Esophagus muscularis mucosa (tissue), 3 donors: ENCODE results near the gene TNK2.

Source experiments
- POLR2A ChIP-seq: fragments of 450-650 bp; IDR thresholded peaks from one replicate; pipeline ENCODE4 v1.6.1; 2017; ENCODE audit warnings: antibody characterized with exemption, moderate library complexity, mild to moderate bottlenecking, low read depth
- TF ChIP-seq, protein P1 (sequence below), 3 experiments: fragments of 200-600 bp in 2 of 3; fragments of 450-650 bp in 1 of 3; sonication (generic) in 2 of 3; IDR thresholded peaks; one replicate each; pipeline ENCODE4 v1.5.1; 2017 to 2019; ENCODE audit warnings: antibody characterized with exemption in 3 of 3, mild to moderate bottlenecking in 2 of 3, moderate library complexity in 1 of 3

DNA sequence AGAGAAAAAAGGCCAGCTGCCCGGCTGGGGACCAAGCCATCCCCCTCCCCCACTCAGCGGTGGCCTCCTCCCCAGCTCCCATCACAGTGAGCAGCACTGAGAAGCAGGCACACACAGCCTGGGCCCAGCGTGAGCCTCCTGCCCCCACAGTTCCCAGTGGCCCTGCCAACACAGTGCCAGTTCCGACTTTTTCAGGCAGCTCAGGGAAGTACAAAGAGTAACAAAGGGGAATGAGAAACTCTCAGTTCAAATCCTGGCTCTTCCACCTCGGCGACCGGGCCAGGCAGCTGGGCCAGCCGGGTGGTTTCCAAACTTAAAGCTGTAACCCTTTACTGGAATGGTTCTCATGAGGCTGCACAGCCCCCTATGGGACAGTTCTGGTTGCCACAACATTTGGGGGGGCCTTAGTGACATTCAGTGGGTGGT is 18.5 kb downstream of the TNK2 start:
- TF ChIP-seq POLR2A: no peak
- TF ChIP-seq, protein P1, sequence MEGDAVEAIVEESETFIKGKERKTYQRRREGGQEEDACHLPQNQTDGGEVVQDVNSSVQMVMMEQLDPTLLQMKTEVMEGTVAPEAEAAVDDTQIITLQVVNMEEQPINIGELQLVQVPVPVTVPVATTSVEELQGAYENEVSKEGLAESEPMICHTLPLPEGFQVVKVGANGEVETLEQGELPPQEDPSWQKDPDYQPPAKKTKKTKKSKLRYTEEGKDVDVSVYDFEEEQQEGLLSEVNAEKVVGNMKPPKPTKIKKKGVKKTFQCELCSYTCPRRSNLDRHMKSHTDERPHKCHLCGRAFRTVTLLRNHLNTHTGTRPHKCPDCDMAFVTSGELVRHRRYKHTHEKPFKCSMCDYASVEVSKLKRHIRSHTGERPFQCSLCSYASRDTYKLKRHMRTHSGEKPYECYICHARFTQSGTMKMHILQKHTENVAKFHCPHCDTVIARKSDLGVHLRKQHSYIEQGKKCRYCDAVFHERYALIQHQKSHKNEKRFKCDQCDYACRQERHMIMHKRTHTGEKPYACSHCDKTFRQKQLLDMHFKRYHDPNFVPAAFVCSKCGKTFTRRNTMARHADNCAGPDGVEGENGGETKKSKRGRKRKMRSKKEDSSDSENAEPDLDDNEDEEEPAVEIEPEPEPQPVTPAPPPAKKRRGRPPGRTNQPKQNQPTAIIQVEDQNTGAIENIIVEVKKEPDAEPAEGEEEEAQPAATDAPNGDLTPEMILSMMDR (IDR thresholded peaks at IDR 0.05): no peak
